Activated naive CD8-positive, alpha-beta T cell treated with anti-CD3 and anti-CD28 coated beads, Interleukin-2, amount 10 ng/mL, durations not matched to agents 7 days and 5 days (primary cell): ENCODE measurements around the gene LMO3. TPM values are rescaled to one million over a fixed set of nuclear protein-coding genes. Genes with fewer than 3 reads are reported as not detected.

Experiments
- ATAC-seq: fragments of 150-1000 bp; cut with Tn5 transposase; one replicate; pipeline ENCODE4 v1.10.0; 2021; ENCODE audit warnings: low read depth, moderate library complexity
- POLR2A ChIA-PET: fragments of 350-600 bp; sonication (Branson Sonifier 250); formaldehyde crosslinking; loops from one replicate; lab custom pipeline; 2021; ENCODE audit warnings: antibody characterized with exemption; lab: Charles Lee
- DNase-seq: peaks from one replicate; pipeline ENCODE4 v3.0.0; 2021
- H3K27ac Mint-ChIP-seq: one replicate; pipeline ENCODE4 v1.8.0; 2022; ENCODE audit warnings: mild to moderate bottlenecking, mixed read lengths
- H3K27me3 Mint-ChIP-seq: one replicate; pipeline ENCODE4 v1.8.0; 2022; ENCODE audit warnings: mild to moderate bottlenecking, moderate library complexity, mixed read lengths
- H3K36me3 Mint-ChIP-seq: one replicate; pipeline ENCODE4 v1.8.0; 2021; ENCODE audit warnings: mild to moderate bottlenecking, mixed read lengths
- H3K4me1 Mint-ChIP-seq: one replicate; pipeline ENCODE4 v1.8.0; 2021; ENCODE audit warnings: mixed read lengths
- H3K4me3 Mint-ChIP-seq: one replicate; pipeline ENCODE4 v1.8.0; 2022; ENCODE audit warnings: mild to moderate bottlenecking, moderate library complexity, mixed read lengths
- H3K9me3 Mint-ChIP-seq: one replicate; pipeline ENCODE4 v1.8.0; 2021; ENCODE audit warnings: mixed read lengths
- total RNA-seq, 2 experiments: library from RNA; stranded (reverse); gene quantifications; one replicate each; pipeline ENCODE4 v1.2.3, GENCODE V29; 2021

LMO3 gene
- total RNA-seq, 2 experiments from 2014 or later: not detected

DNA sequence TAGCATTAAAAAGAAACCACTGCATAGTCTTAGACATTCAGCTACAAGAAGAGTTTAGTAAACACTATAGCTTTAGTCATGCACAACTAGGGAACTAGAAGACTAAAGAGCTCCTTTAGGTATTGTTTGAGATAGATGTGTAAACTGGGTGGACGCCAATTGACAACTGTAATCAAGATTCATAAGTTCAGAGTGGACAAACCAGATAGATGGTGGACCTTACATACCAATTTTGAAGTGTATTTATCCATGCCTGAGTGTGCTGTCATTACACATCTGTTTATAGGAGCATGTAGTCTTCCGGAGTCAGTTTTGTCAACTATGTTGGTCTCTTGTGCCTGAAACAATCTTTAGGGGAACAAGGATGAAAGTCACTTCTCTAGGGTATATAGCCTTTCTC, 96.6 kb downstream of the LMO3 start:
- Mint-ChIP-seq H3K4me3 (no peak overlapping the region), H3K27me3 (no peaks in the 10 kb centered on the region), H3K4me1 (no peaks in the 10 kb centered on the region), H3K9me3 (no peaks in the 10 kb centered on the region), H3K36me3 (no peaks in the 10 kb centered on the region), H3K27ac (no peak overlapping the region)
- DNase-seq (no peak), ATAC-seq (no peak)
- POLR2A ChIA-PET: no interaction called here

GRCh38 chr12:16506394-16506793, 99.6 kb downstream of the LMO3 start:
- no peaks in the 10 kb centered on the region for H3K9me3 Mint-ChIP-seq
- no peak overlapping the region for H3K4me3 Mint-ChIP-seq
- ATAC-seq (no peak), DNase-seq (no peak)
- no peak overlapping the region for H3K27ac Mint-ChIP-seq
- H3K36me3 Mint-ChIP-seq: no peaks in the 10 kb centered on the region
- no peaks in the 10 kb centered on the region for H3K27me3 Mint-ChIP-seq
- POLR2A ChIA-PET: no interaction called here
- no peaks in the 10 kb centered on the region for H3K4me1 Mint-ChIP-seq

- Mint-ChIP-seq H3K36me3 (no peaks in the 10 kb centered on the region), H3K4me1 (no peaks in the 10 kb centered on the region), H3K9me3 (no peaks in the 10 kb centered on the region), H3K4me3 (no peak overlapping the region), H3K27ac (no peak overlapping the region), H3K27me3 (no peaks in the 10 kb centered on the region)
- POLR2A ChIA-PET: no interaction called here
- no peak for ATAC-seq
- no peak for DNase-seq
These were observed 101.8 kb downstream of the LMO3 start for GRCh38 chr12:16504200-16504599.

GRCh38 chr12:16499611-16500010, 106.4 kb downstream of the LMO3 start:
- Mint-ChIP-seq H3K36me3 (no peaks in the 10 kb centered on the region), H3K9me3 (no peaks in the 10 kb centered on the region), H3K27ac (no peak overlapping the region), H3K27me3 (no peaks in the 10 kb centered on the region), H3K4me1 (no peaks in the 10 kb centered on the region), H3K4me3 (no peak overlapping the region)
- ATAC-seq: no peak
- DNase-seq: no peak
- POLR2A ChIA-PET: no interaction called here
